22Rv1 (cell line): ENCODE measurements around the gene GGT1.
"Not testable (repeated sequence)": the region's sequence is repeated elsewhere in the genome, so short reads cannot be mapped to it uniquely, and the experiment has no call there.

ENCODE experiments used
- ZFX ChIP-seq: fragments of 450-650 bp; IDR thresholded peaks from 2 replicates; pipeline ENCODE4 v1.6.1; 2017; ENCODE audit warnings: antibody characterized with exemption, borderline replicate concordance
- TF ChIP-seq, protein P1 (sequence below): fragments of 450-650 bp; IDR thresholded peaks from 2 replicates; pipeline ENCODE4 v1.5.1; 2017; ENCODE audit warnings: mild to moderate bottlenecking

DNA sequence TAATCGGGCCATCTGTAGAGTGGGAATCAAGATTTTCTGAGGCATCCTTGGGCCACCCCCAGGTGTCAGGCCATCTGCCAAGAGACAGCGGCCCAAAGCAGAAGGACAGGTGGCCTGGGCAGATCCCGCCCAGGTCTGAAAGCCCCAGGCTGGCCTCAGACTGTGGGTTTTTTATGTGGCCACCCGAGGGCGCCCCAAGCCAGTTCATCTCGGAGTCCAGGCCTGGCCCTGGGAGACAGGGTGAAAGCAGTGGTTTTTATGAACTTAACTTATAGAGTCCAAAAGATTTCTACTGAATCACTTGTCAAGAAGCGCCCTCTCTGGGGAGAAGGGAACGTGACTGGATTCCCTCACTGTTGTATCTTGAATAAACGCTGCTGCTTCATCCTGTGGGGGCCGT is 47.9 kb downstream of the GGT1 start:
- TF ChIP-seq, protein P1, sequence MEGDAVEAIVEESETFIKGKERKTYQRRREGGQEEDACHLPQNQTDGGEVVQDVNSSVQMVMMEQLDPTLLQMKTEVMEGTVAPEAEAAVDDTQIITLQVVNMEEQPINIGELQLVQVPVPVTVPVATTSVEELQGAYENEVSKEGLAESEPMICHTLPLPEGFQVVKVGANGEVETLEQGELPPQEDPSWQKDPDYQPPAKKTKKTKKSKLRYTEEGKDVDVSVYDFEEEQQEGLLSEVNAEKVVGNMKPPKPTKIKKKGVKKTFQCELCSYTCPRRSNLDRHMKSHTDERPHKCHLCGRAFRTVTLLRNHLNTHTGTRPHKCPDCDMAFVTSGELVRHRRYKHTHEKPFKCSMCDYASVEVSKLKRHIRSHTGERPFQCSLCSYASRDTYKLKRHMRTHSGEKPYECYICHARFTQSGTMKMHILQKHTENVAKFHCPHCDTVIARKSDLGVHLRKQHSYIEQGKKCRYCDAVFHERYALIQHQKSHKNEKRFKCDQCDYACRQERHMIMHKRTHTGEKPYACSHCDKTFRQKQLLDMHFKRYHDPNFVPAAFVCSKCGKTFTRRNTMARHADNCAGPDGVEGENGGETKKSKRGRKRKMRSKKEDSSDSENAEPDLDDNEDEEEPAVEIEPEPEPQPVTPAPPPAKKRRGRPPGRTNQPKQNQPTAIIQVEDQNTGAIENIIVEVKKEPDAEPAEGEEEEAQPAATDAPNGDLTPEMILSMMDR, result peak; percentile 16; the same call in 1 of the 2 replicates
- not testable (repeated sequence) for TF ChIP-seq ZFX
